ENCODE measurements around the gene AIRE.

GRCh38 chr21:44293551-44294231 is 8.0 kb downstream of the AIRE start:
- TF ChIP-seq POLR2A (IDR thresholded peaks at IDR 0.05; ENCODE audit: low read depth, low read length), result no peak
- TF ChIP-seq TAF1 (IDR thresholded peaks at IDR 0.05; ENCODE audit: borderline replicate concordance, low read depth, low read length), result no peak
- TF ChIP-seq POLR2AphosphoS5 (IDR thresholded peaks at IDR 0.05; ENCODE audit: low read depth, low read length), result no peak
